NCI-H1092 (cell line): ENCODE results near the gene PTPRG.

Experiments
- DNase-seq: peaks from one replicate; lab custom pipeline; 2025; lab: John Stamatoyannopoulos, UW

The PTPRG gene

DNA sequence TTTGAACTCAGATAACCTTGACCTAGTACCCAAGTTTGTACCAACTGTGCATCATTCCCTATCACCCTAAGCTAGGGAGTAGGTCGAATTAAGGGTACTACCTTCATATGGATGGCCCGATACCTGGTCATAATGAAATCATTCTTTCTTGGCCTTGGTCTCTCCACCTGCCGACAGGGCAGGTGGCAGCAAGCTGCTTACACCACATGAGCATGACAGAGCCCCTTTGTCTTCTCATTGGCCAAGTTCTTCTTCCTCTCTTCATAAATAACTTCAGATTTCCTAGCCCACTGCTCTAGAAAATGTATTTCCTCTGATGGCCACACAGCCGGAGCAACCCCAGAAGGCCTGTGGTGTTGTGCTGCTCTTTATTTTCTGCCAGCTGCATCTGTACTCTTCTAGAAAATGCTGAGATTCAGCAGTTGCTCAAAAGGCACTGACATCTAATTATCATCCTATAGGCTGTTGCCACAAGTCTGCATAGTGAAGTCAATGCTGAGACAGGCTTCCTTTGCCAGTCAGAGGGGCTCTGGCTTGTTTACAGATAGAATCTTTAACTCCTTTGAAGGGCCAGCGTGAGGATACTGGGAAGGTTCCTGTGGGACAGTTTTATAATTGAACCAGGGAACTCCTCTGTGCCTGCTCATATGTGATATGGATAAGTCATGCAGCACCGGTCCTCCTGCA, 304.2 kb downstream of the PTPRG start:
- no peak for DNase-seq

- DNase-seq = no peak
Measured at GRCh38 chr3:61866153-61866542, 304.8 kb downstream of the PTPRG start.

- DNase-seq = no peak
Measured at GRCh38 chr3:61866961-61867461, 305.6 kb downstream of the PTPRG start.

GRCh38 chr3:61868499-61868898, 307.1 kb downstream of the PTPRG start:
- DNase-seq = no peak

DNA sequence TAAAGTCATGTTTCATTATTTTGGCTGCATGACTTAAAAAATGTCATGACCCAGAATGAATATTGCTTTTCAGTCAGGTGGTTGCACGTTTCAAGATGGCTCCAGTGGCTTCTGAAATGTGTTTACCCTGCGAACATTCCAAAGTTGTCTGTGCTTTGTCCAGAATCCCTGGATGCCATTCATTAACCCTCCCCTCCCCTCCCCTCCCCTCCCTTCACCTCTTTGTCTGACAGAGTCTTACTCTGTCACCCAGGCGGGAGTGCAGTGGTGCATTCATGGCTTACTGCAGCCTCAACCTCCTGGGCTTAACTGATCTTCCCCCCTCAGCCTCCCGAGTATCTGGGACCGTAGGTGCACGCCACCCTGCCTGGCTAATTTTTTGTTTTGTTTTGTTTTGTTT, 308.0 kb downstream of the PTPRG start:
- DNase-seq = no peak

DNA sequence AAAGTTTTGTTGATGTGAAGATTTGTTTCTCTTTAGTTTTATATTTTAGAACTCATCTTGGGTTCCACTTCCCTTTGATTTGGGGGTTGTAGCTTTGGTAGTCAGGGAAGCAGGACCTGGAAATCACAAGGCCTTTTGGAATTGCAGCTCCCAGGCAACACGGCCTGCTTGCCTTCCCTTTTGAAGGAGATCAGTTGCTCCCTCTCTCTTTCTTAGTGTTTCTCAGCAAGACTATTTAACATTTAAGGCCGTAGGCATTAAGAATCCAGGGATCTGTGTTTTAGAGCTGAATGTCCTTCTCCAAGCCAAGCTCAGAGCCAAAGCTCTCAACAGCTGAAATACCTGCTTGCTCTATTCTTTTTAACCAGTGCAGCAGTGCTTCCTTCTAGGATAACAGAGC, 310.3 kb downstream of the PTPRG start:
- DNase-seq = no peak

- no peak for DNase-seq
Measured at GRCh38 chr3:61872077-61872706, 310.8 kb downstream of the PTPRG start.

DNA sequence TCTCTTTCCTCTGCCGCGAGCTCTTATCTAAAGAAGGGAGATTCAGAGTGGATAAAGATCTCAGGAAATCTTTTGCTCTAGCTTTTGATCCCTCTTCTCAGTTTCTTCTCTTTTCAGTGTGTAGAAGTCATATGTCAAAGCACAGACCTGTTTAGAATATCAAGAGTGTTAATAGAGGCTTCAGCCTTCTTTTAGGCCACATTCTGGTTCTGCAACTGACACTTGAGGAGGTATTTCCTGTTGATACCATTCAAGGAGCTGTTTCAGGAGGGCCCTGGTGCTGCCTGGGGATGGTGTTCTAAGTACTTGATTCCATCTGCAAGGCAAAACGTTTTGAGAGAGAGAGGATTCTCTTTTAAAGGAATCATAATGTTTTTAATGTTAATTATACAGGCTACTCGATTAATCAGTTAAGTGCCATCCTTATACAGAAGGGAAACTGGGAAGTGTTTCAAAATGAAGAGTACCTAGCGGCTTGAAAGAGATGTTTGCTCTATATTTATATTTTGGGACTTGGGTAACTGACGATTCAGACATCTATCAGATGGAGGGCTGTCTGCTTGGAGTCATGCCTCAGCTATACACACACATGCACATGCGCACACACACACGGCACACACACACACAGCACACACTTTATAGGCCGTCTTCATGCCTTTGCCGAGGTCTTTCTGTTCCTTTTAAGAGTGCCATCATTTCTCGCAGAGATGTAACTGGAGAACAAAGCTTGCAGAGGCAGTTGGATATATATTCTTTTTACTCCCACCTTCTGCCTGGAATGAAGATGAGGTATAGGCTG, 313.9 kb downstream of the PTPRG start:
- no peak for DNase-seq

GRCh38 chr3:61875976-61876671, 314.8 kb downstream of the PTPRG start:
- DNase-seq = no peak

GRCh38 chr3:61876797-61877196, 315.4 kb downstream of the PTPRG start:
- DNase-seq = no peak

DNA sequence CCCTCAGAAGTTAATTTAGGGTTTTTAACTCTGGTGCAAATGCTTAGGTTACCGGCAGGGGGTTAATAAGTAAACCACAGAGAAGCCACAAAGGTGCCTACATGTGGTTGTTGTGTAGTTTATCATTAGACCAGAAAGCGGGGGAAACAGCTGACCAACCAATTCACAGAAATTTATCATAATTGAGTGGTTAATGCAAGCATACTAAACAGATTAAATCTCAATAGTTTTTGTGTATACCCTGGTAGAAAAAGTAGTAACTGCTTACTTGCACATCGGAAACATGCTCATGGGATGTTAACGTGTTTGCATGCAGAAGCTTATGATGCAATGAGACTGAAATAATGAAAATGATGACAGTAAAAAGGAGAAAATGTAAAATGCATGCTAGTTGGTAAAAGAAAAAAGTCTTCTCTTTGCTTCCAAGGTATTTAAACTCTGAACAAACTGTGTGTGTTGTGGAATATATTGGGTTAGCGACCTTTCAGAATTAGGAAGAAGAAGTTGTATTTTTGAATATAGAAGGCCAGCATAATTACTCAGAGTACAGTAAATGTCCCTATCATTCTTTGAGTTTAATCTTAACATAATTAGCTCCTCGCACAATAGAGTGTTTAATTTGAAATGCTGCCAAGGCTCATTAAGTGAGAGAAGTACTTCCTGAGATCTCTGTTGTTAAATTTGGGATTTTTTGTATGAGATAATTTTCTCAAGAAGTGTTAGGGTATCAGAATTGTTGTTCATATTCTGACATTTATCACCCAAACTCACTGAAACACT, 316.2 kb downstream of the PTPRG start:
- no peak for DNase-seq

DNA sequence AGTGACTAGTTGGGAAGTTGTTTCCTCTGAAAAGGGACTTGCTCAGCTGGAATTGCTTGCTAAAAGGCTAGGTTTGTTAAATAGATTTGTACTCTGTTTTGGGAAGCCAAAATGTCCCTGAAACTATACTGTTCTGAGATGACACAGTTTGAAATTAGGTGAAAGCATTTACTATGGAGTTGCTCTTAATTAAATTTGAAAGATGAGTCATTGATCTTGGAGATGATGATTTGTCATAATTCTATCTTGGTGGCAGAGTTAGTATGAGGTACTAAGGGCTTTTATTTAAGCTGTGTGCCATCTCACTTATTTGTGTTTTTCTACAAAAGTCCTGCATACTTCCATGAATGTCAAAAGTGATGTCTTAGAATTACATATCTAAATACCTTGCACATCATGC, 320.9 kb downstream of the PTPRG start:
- no peak for DNase-seq

GRCh38 chr3:61884794-61885193, 323.4 kb downstream of the PTPRG start:
- DNase-seq = no peak

DNA sequence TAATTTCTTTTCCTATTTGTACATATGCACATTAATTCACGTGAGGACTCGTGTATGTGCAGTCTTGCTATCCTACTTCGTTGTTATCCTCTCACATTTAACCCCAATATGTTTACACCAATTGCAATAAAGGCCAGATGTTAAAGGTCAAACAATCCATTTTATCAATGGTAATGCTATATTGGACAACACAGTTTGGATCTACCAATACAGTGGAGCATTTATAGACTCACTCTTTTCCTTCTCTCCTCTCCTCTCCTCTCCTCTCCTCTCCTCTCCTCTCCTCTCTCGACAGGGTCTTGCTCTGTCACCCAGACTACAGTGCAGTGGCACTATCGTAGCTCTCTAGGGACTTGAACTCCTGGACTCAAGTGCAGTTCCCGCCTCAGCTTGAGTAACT, 324.0 kb downstream of the PTPRG start:
- no peak for DNase-seq

GRCh38 chr3:61887206-61887605, 325.8 kb downstream of the PTPRG start:
- DNase-seq = no peak

- DNase-seq = no peak
Measured at GRCh38 chr3:61889259-61889658, 327.9 kb downstream of the PTPRG start.

DNA sequence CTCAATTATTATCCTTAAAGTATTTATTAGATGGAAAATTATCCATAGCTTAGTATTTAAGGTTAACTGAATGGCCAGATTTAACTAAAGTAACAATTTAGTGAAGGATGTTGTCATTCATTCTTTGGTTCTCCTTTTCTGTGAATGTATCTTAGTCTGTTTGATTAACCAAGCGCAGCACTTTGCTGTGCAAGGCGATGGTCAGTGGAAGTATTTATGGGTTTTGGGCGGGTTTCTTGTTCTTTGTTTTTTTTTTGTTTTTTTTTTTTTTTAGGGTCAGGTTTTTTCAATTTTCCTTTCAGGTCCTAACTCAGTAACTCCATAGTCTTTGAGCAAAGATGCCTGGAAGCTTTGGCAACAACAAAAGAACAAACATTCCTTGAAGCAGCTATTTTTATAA, 328.8 kb downstream of the PTPRG start:
- no peak for DNase-seq

DNA sequence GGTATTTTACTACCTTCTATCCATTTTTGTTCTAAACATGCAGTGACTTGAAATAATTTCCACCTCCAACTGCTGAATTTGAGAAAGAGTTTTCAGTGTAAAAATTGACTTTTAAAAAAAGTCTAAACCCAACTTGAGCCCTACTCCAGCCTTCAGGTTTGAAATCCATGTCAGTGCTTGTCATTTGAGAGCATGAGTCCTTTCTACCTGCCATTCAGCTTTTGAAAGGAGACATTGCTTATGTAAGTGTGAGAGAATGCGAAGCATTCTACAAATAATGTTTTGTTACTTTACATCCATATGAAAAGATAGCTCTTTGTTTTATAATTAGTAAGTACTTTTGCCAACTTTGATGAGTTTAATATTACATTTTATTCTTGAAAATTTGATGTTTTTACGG, 329.2 kb downstream of the PTPRG start:
- DNase-seq = no peak

GRCh38 chr3:61892891-61893290, 331.5 kb downstream of the PTPRG start:
- no peak for DNase-seq

DNA sequence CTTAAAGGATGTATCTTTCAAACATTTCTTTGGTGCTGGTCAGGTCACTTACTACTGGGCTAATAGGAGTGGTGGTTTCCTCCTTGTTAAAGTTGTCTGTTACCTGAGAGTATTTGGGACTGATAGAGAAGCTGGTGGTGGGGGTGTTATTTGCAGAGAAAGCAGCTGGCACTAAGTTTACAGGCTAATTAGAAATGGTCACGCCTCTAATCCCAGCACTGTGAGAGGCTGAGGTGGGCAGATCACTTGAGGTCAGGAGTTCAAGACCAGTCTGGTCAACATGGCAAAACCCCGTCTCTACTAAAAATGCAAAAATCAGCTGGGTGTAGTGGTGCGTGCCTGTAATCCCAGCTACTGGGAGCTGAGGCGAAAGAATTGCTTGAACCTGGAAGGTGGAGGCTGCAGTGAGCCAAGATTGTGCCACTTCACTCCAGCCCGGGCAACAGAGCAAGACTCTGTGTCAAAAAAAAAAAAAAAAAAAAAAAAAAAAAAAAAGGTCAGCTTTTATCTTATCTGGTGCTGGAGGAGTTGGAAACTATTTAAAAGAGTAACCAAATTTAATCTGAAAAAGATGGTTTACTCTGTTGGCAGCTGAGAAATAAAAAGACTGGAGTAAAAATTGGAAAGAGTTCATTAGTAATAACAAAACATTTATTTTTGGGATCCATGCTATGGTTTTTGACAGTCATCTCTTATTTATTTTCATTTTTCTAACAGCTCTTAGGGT, 332.6 kb downstream of the PTPRG start:
- no peak for DNase-seq
